Measurements from ENCODE around the gene ELF3. TPM values are rescaled to one million over a fixed set of nuclear protein-coding genes. Genes with fewer than 3 reads are reported as not detected.

ELF3 gene
- total and polyA plus RNA-seq, 2 of the 8 experiments (the other 6 are each of a cell fraction or from before 2014, with no cell fraction given): 17.3 to 25.0 TPM

- TF ChIP-seq TAF1 (IDR thresholded peaks at IDR 0.05; ENCODE audit: low read depth, low read length) (0 out of 2 replicates have a peak, but pooled peaks have one; percentile 21), SIRT6 (IDR thresholded peaks at IDR 0.05; ENCODE audit: low read length) (no peak), TBP (IDR thresholded peaks at IDR 0.05; ENCODE audit: low read depth, low read length) (no peak), NANOG (IDR thresholded peaks at IDR 0.05; ENCODE audit: insufficient read depth, low read depth, low read length, poor library complexity, severe bottlenecking) (no peak), RNF2 (IDR thresholded peaks at IDR 0.05; ENCODE audit: borderline replicate concordance, low read depth, low read length, missing control alignments, poor library complexity, severe bottlenecking) (no peak), SP2 (IDR thresholded peaks at IDR 0.05; ENCODE audit: low read length) (no peak), JUND (IDR thresholded peaks at IDR 0.05; ENCODE audit: low read length) (0 out of 2 replicates have a peak, but pooled peaks have one; percentile 60), CBX5 (IDR thresholded peaks at IDR 0.05; ENCODE audit: low read depth, low read length) (no peak), TEAD4 (IDR thresholded peaks at IDR 0.05; ENCODE audit: low read depth, low read length) (no peak), CHD2 (IDR thresholded peaks at IDR 0.05; ENCODE audit: low read length) (no peak)
- TF ChIP-seq, protein P1, sequence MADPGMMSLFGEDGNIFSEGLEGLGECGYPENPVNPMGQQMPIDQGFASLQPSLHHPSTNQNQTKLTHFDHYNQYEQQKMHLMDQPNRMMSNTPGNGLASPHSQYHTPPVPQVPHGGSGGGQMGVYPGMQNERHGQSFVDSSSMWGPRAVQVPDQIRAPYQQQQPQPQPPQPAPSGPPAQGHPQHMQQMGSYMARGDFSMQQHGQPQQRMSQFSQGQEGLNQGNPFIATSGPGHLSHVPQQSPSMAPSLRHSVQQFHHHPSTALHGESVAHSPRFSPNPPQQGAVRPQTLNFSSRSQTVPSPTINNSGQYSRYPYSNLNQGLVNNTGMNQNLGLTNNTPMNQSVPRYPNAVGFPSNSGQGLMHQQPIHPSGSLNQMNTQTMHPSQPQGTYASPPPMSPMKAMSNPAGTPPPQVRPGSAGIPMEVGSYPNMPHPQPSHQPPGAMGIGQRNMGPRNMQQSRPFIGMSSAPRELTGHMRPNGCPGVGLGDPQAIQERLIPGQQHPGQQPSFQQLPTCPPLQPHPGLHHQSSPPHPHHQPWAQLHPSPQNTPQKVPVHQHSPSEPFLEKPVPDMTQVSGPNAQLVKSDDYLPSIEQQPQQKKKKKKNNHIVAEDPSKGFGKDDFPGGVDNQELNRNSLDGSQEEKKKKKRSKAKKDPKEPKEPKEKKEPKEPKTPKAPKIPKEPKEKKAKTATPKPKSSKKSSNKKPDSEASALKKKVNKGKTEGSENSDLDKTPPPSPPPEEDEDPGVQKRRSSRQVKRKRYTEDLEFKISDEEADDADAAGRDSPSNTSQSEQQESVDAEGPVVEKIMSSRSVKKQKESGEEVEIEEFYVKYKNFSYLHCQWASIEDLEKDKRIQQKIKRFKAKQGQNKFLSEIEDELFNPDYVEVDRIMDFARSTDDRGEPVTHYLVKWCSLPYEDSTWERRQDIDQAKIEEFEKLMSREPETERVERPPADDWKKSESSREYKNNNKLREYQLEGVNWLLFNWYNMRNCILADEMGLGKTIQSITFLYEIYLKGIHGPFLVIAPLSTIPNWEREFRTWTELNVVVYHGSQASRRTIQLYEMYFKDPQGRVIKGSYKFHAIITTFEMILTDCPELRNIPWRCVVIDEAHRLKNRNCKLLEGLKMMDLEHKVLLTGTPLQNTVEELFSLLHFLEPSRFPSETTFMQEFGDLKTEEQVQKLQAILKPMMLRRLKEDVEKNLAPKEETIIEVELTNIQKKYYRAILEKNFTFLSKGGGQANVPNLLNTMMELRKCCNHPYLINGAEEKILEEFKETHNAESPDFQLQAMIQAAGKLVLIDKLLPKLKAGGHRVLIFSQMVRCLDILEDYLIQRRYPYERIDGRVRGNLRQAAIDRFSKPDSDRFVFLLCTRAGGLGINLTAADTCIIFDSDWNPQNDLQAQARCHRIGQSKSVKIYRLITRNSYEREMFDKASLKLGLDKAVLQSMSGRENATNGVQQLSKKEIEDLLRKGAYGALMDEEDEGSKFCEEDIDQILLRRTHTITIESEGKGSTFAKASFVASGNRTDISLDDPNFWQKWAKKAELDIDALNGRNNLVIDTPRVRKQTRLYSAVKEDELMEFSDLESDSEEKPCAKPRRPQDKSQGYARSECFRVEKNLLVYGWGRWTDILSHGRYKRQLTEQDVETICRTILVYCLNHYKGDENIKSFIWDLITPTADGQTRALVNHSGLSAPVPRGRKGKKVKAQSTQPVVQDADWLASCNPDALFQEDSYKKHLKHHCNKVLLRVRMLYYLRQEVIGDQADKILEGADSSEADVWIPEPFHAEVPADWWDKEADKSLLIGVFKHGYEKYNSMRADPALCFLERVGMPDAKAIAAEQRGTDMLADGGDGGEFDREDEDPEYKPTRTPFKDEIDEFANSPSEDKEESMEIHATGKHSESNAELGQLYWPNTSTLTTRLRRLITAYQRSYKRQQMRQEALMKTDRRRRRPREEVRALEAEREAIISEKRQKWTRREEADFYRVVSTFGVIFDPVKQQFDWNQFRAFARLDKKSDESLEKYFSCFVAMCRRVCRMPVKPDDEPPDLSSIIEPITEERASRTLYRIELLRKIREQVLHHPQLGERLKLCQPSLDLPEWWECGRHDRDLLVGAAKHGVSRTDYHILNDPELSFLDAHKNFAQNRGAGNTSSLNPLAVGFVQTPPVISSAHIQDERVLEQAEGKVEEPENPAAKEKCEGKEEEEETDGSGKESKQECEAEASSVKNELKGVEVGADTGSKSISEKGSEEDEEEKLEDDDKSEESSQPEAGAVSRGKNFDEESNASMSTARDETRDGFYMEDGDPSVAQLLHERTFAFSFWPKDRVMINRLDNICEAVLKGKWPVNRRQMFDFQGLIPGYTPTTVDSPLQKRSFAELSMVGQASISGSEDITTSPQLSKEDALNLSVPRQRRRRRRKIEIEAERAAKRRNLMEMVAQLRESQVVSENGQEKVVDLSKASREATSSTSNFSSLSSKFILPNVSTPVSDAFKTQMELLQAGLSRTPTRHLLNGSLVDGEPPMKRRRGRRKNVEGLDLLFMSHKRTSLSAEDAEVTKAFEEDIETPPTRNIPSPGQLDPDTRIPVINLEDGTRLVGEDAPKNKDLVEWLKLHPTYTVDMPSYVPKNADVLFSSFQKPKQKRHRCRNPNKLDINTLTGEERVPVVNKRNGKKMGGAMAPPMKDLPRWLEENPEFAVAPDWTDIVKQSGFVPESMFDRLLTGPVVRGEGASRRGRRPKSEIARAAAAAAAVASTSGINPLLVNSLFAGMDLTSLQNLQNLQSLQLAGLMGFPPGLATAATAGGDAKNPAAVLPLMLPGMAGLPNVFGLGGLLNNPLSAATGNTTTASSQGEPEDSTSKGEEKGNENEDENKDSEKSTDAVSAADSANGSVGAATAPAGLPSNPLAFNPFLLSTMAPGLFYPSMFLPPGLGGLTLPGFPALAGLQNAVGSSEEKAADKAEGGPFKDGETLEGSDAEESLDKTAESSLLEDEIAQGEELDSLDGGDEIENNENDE (IDR thresholded peaks at IDR 0.05; ENCODE audit: insufficient replicate concordance, low read length): no peak
These were observed 52.7 kb downstream of the ELF3 start (continued) for GRCh38 chr1:202063093-202063492.
